Suprapubic skin (tissue), 4 donors: ENCODE measurements around the gene EPB41L1. TPM values are rescaled to one million over a fixed set of nuclear protein-coding genes. Genes with fewer than 3 reads are reported as not detected.

Experiments used
- DNase-seq, 2 donors: peaks; one replicate each; pipeline ENCODE4 v3.0.0-alpha.2; 2019; ENCODE audit warnings: low spot score in 2 of 2
- H3K27ac ChIP-seq: fragments of 200-600 bp; sonication (generic); one replicate; pipeline ENCODE4 v1.5.1; 2019
- H3K27me3 ChIP-seq: fragments of 200-600 bp; sonication (generic); one replicate; pipeline ENCODE4 v1.5.1; 2019
- H3K36me3 ChIP-seq: fragments of 200-600 bp; sonication (generic); one replicate; pipeline ENCODE4 v1.5.1; 2019
- H3K4me1 ChIP-seq: fragments of 200-600 bp; sonication (generic); one replicate; pipeline ENCODE4 v1.5.1; 2019
- H3K4me3 ChIP-seq: fragments of 200-600 bp; sonication (generic); one replicate; pipeline ENCODE4 v1.5.1; 2019; ENCODE audit warnings: mild to moderate bottlenecking
- H3K9me3 ChIP-seq: fragments of 200-600 bp; sonication (generic); one replicate; pipeline ENCODE4 v1.5.1; 2019
- EP300 ChIP-seq: sonication (generic); formaldehyde crosslinking; IDR thresholded peaks from one replicate; pipeline ENCODE4 v1.6.1; 2017; ENCODE audit warnings: antibody characterized with exemption
- POLR2A ChIP-seq, 2 donors: fragments of 450-650 bp; IDR thresholded peaks; one replicate each; pipeline ENCODE4 v1.6.1; 2017; ENCODE audit warnings: antibody characterized with exemption in 2 of 2, mild to moderate bottlenecking in 2 of 2, moderate library complexity in 2 of 2
- POLR2AphosphoS5 ChIP-seq, 3 donors: sonication (generic); formaldehyde crosslinking; IDR thresholded peaks; one replicate each; pipeline ENCODE4 v1.6.1; 2017; ENCODE audit warnings: antibody characterized with exemption in 3 of 3
- WGBS: methylation state at CpG from one replicate; pipeline ENCODE4 v1.1.5; 2018; 5-methylcytosine and 5-hydroxymethylcytosine counted together
- total RNA-seq, 4 donors: library from RNA; depleted of rRNA; stranded (reverse); fragments of >200 nt; gene quantifications; one replicate each; pipeline ENCODE4 v1.1.0, GENCODE V29; 2016
- TF ChIP-seq, protein P1 (sequence below), 2 donors: fragments of 200-600 bp in 1 of 2; fragments of 450-650 bp in 1 of 2; sonication (generic) in 1 of 2; IDR thresholded peaks; one replicate each; pipeline ENCODE4 v1.5.1; 2016 to 2019; ENCODE audit warnings: antibody characterized with exemption in 2 of 2, mild to moderate bottlenecking in 1 of 2, moderate library complexity in 1 of 2

EPB41L1 gene
- total RNA-seq, 4 donors from 2014 or later, result 14.3 to 27.9 (median 21.4) TPM

DNA sequence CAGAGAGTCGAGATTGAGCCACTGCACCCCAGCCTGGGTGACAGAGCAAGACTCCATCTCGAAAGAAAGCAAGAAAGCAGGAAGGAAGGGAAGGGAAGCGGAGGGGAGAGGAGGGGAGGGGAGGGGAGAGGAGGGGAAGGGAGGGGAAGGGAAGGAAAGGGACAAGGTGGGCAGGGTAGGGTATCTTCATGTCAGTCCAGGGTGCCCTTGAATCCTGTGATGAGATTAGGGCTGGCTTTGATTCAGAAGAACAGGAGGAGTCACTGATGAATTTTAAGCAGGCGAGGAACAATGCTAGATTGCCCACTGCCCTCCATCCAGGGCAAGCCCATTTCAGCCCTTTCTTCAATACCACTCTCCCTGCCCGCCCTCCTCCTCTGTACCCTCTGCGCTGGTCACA lies 35.0 kb upstream of the EPB41L1 start:
- Histone ChIP-seq H3K4me1 (peaks cover 24% of the 10 kb centered on the region), H3K27me3 (no peaks in the 10 kb centered on the region), H3K27ac (no peak overlapping the region), H3K36me3 (no peaks in the 10 kb centered on the region), H3K4me3 (no peak overlapping the region), H3K9me3 (no peaks in the 10 kb centered on the region)
- 94% methylated on average over 6 of the region's 6 CpGs for WGBS
- no peak for DNase-seq
- no peak for TF ChIP-seq EP300
- TF ChIP-seq, protein P1, sequence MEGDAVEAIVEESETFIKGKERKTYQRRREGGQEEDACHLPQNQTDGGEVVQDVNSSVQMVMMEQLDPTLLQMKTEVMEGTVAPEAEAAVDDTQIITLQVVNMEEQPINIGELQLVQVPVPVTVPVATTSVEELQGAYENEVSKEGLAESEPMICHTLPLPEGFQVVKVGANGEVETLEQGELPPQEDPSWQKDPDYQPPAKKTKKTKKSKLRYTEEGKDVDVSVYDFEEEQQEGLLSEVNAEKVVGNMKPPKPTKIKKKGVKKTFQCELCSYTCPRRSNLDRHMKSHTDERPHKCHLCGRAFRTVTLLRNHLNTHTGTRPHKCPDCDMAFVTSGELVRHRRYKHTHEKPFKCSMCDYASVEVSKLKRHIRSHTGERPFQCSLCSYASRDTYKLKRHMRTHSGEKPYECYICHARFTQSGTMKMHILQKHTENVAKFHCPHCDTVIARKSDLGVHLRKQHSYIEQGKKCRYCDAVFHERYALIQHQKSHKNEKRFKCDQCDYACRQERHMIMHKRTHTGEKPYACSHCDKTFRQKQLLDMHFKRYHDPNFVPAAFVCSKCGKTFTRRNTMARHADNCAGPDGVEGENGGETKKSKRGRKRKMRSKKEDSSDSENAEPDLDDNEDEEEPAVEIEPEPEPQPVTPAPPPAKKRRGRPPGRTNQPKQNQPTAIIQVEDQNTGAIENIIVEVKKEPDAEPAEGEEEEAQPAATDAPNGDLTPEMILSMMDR (IDR thresholded peaks at IDR 0.05), result no peak
- TF ChIP-seq POLR2AphosphoS5 (IDR thresholded peaks at IDR 0.05), result no peak
- TF ChIP-seq POLR2A (IDR thresholded peaks at IDR 0.05), result no peak

GRCh38 chr20:36120241-36120640 lies 34.3 kb upstream of the EPB41L1 start:
- no peaks in the 10 kb centered on the region for H3K36me3 ChIP-seq
- H3K4me1 ChIP-seq, result peaks cover 21% of the 10 kb centered on the region
- DNase-seq, result no peak
- H3K27ac ChIP-seq, result no peak overlapping the region
- no peaks in the 10 kb centered on the region for H3K27me3 ChIP-seq
- no peak overlapping the region for H3K4me3 ChIP-seq
- TF ChIP-seq, protein P1 (IDR thresholded peaks at IDR 0.05), result no peak
- TF ChIP-seq POLR2AphosphoS5 (IDR thresholded peaks at IDR 0.05) (no peak), POLR2A (IDR thresholded peaks at IDR 0.05) (no peak), EP300 (no peak)
- no peaks in the 10 kb centered on the region for H3K9me3 ChIP-seq
- 94% methylated on average over 6 of the region's 6 CpGs for WGBS

DNA sequence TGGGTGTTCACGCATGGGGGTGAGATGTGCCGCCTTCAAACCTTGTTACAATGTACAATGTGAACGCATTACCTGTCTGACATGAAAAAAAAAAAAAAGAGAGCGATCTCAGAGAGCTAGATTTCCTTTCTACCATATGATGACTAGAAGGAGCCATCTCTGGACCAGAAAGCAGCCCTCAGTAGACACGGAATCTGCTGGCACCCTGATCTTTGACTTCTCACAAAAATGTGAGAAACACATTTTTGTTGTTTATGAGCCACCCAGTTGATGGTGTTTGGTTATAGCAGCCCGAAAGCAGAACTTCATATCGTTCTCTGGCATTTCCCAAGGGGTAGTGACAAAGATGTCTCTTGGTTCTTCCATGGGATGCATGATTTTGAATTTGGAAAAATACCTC lies 33.5 kb upstream of the EPB41L1 start:
- no peak overlapping the region for H3K4me3 ChIP-seq
- no peak overlapping the region for H3K27ac ChIP-seq
- no peaks in the 10 kb centered on the region for H3K9me3 ChIP-seq
- H3K36me3 ChIP-seq, result no peaks in the 10 kb centered on the region
- TF ChIP-seq, protein P1 (IDR thresholded peaks at IDR 0.05), result no peak
- TF ChIP-seq POLR2AphosphoS5 (IDR thresholded peaks at IDR 0.05) (no peak), EP300 (no peak)
- WGBS, result 96% methylated on average over 7 of the region's 7 CpGs
- no peak for DNase-seq
- H3K27me3 ChIP-seq, result no peaks in the 10 kb centered on the region
- peaks cover 20% of the 10 kb centered on the region for H3K4me1 ChIP-seq

DNA sequence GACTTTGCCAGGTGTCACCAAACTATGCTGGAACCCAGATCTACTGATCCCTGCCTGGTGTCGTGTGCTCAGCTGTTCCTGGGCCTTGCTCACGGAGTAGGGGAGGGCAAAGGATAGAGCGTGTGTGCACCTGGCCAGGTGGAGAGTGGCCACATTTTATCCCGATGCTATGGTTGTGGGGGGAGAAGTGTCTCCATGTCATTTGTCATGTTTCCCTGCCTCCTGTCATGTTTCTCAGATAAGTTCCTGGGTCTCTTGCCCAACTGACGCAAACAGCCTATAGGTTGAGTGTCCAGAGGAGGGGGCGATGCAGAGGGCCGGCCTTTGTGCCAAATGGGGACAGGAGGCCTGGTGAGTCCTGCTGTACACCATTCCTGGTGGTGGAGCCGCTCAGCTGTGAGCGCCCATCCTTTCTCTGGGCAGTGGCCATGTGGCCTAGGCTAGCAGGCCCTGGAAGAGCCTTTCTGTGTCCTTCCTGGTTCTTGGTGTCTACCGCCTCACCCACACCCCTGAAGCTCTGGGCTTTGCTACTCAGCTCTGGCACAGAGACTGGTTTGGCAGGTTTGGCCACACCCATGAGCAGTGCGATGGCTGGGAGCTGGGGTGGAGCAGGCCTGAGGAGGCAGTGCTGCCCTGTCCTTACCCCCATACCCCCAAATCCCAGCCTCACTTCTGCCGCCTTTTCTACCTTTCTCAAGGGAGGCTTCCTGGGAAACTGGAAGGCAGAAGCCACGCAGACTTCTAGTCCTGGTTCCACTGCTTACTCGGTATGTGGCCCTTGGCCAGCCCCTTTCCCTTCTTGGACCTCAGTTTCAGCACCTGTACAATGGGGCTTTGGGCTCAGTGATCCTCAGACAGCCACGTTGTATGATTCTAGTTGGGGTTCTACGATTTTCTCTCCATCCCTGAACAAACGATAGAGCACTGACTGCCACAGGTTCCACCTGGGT lies 32.3 kb upstream of the EPB41L1 start:
- Histone ChIP-seq H3K36me3 (no peaks in the 10 kb centered on the region), H3K27ac (peak overlapping the region; percentile 78), H3K27me3 (no peaks in the 10 kb centered on the region), H3K4me3 (no peak overlapping the region), H3K9me3 (no peaks in the 10 kb centered on the region), H3K4me1 (peaks cover 20% of the 10 kb centered on the region)
- peak in 1 of 2 donors; percentile 76 for DNase-seq
- WGBS, result 66% methylated on average over 14 of the region's 17 CpGs
- TF ChIP-seq POLR2AphosphoS5 (IDR thresholded peaks at IDR 0.05) (peak in 1 of 3 donors; percentile 68), POLR2A (IDR thresholded peaks at IDR 0.05) (no peak), EP300 (no peak)
- TF ChIP-seq, protein P1 (IDR thresholded peaks at IDR 0.05), result no peak

DNA sequence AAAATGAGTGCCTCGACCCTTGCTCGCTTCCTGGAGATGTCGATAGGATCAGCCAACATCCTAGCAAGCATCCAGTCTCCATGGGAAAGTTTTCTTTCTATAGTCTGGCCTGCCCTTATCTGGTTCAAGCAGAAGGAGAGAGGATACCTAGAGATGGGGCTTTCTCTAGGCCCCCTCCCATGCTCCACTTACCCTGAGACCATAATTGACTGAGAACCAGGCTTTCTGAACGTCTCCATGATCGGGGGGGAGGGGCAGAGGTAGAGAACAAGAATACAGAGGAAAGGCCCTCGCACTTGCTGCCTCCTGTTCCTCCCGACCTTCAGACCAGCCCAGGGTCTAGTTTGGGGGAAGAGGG lies 31.6 kb upstream of the EPB41L1 start:
- Histone ChIP-seq H3K27me3 (no peaks in the 10 kb centered on the region), H3K4me1 (peaks cover 20% of the 10 kb centered on the region), H3K36me3 (no peaks in the 10 kb centered on the region), H3K4me3 (no peak overlapping the region), H3K9me3 (no peaks in the 10 kb centered on the region), H3K27ac (peak overlapping the region; percentile 78)
- TF ChIP-seq POLR2A (IDR thresholded peaks at IDR 0.05), result no peak
- no peak for DNase-seq
- 83% methylated on average over 7 of the region's 7 CpGs for WGBS
